ENCODE results near the gene ZC3H18.

ZC3H18 gene

DNA sequence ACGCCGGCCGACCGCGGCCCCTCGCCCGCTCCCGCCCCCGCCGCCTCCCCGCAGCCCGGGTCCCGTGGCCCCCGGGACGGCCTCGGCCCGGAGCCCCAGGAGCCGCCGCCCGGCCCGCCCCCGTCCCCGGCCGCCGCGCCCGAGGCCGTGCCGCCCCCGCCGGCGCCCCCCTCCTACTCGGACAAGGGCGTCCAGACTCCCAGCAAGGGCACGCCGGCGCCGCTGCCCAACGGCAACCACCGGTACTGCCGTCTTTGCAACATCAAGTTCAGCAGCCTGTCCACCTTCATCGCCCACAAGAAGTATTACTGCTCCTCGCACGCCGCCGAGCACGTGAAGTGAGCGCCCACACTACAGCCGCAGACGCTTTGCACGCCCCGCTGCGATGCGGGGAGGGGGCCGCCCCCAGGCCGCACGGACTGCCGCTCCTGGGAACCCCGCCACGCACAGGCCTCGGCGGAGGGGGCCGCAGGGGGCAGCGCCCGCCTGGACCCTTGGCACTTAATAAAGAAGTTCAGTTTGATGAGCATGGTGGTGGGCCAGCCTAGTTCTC is 35.5 kb upstream of the ZC3H18 start:
- Histone ChIP-seq H3K9me3 (no peaks in the 10 kb centered on the region), H3K27me3 (peaks cover 27% of the 10 kb centered on the region), H3K4me3 (ENCODE audit: low read depth in 1 of 2, low read length in 1 of 2) (peak overlapping the region in 1 of 2 experiments; percentile 72), H3K27ac (peak overlapping the region; percentile 85), H3K36me3 (no peaks in the 10 kb centered on the region), H3K4me1 (ENCODE audit: control insufficient read depth in 1 of 2, insufficient read depth in 1 of 2, low read depth in 1 of 2, low read length in 1 of 2) (peaks cover 8 to 9% of the 10 kb centered on the region in 2 experiments)
- TF ChIP-seq, protein P1, sequence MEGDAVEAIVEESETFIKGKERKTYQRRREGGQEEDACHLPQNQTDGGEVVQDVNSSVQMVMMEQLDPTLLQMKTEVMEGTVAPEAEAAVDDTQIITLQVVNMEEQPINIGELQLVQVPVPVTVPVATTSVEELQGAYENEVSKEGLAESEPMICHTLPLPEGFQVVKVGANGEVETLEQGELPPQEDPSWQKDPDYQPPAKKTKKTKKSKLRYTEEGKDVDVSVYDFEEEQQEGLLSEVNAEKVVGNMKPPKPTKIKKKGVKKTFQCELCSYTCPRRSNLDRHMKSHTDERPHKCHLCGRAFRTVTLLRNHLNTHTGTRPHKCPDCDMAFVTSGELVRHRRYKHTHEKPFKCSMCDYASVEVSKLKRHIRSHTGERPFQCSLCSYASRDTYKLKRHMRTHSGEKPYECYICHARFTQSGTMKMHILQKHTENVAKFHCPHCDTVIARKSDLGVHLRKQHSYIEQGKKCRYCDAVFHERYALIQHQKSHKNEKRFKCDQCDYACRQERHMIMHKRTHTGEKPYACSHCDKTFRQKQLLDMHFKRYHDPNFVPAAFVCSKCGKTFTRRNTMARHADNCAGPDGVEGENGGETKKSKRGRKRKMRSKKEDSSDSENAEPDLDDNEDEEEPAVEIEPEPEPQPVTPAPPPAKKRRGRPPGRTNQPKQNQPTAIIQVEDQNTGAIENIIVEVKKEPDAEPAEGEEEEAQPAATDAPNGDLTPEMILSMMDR (IDR thresholded peaks at IDR 0.05) = no peak

DNA sequence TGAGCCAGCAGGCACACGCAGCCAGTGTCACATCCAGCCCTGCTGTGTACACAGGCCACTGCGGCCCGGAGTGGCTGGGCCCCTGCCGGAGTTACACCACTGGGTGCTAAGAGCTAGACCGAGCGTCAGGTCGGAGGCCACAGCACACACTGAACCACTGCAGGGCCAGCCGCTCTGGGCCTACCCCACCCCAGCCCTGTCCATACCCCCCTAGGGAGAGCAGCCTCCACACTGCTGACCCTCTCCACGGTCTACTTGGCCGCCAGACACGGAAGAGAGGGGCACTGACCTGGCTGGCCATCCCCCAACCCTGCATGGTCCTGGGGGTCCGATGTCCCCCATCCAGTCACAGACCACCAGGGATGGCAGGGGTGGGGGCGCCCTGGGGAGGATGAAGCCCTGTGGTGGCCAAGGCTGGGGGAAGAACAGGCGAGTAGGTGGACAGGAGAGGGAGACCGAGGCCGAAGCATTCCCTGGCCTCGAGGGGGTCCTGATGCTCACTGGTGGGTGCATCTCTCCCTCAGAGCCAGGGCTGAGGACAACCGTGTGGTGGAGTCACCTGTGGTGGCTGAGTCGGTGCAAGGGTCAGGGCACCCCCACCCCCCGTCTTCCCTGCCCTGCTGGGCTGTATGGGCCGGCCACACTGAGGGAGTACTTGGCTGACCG is 34.9 kb upstream of the ZC3H18 start:
- peak overlapping the region in 1 of 2 experiments; percentile 50 for H3K4me3 ChIP-seq (ENCODE audit: low read depth in 1 of 2, low read length in 1 of 2)
- TF ChIP-seq, protein P1 (IDR thresholded peaks at IDR 0.05) = no peak
- no peaks in the 10 kb centered on the region for H3K36me3 ChIP-seq
- no peak overlapping the region for H3K27ac ChIP-seq
- peaks cover 33% of the 10 kb centered on the region for H3K27me3 ChIP-seq
- H3K4me1 ChIP-seq (ENCODE audit: control insufficient read depth in 1 of 2, insufficient read depth in 1 of 2, low read depth in 1 of 2, low read length in 1 of 2) = peaks cover 8 to 9% of the 10 kb centered on the region in 2 experiments
- no peaks in the 10 kb centered on the region for H3K9me3 ChIP-seq

DNA sequence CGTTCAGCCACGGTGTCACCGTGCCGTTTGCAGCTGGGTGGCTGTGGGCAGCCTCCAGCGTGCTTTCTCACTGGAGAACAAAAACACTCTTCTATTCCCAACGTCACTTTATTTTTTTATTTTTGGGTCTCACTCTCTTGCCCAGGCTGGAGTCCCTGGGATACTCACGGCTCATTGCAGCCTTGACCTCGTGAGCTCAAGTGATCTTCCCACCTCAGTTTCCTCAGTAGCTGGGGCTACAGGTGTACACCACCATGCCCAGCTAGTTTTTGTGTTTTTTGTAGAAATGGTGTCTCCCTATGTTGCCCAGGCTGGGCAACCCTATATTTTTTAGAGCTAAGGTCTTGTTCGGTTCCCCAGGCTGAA is 34.4 kb upstream of the ZC3H18 start:
- Histone ChIP-seq H3K4me1 (ENCODE audit: control insufficient read depth in 1 of 2, insufficient read depth in 1 of 2, low read depth in 1 of 2, low read length in 1 of 2) (peaks cover 8 to 9% of the 10 kb centered on the region in 2 experiments), H3K27ac (no peak overlapping the region), H3K4me3 (ENCODE audit: low read depth in 1 of 2, low read length in 1 of 2) (no peak overlapping the region), H3K9me3 (no peaks in the 10 kb centered on the region), H3K36me3 (no peaks in the 10 kb centered on the region), H3K27me3 (peaks cover 38% of the 10 kb centered on the region)
- TF ChIP-seq, protein P1 (IDR thresholded peaks at IDR 0.05) = no peak

DNA sequence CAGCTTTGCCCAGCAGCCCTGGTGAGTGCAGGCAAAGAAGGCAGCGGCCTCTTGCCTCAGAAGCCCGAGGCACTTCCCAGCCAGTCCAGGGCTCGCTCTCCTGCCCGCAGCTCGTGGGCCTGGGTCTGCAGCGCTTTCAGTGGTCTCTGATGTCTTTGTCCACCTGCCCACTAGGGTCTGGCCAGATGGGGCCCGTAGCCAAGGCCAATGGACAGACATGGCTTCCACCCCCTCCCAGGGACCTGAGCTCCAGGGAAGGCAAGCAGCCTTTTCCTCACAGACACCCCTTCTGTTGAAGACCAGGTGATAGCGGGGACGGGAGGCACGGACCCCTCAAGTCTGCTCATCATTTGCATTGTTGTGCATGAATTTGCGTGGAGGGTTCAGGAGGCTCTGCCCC is 33.7 kb upstream of the ZC3H18 start:
- TF ChIP-seq, protein P1 (IDR thresholded peaks at IDR 0.05) = no peak
- Histone ChIP-seq H3K36me3 (no peaks in the 10 kb centered on the region), H3K9me3 (no peaks in the 10 kb centered on the region), H3K4me3 (ENCODE audit: low read depth in 1 of 2, low read length in 1 of 2) (no peak overlapping the region), H3K4me1 (ENCODE audit: control insufficient read depth in 1 of 2, insufficient read depth in 1 of 2, low read depth in 1 of 2, low read length in 1 of 2) (peaks cover 8 to 9% of the 10 kb centered on the region in 2 experiments), H3K27ac (no peak overlapping the region), H3K27me3 (peaks cover 45% of the 10 kb centered on the region)

DNA sequence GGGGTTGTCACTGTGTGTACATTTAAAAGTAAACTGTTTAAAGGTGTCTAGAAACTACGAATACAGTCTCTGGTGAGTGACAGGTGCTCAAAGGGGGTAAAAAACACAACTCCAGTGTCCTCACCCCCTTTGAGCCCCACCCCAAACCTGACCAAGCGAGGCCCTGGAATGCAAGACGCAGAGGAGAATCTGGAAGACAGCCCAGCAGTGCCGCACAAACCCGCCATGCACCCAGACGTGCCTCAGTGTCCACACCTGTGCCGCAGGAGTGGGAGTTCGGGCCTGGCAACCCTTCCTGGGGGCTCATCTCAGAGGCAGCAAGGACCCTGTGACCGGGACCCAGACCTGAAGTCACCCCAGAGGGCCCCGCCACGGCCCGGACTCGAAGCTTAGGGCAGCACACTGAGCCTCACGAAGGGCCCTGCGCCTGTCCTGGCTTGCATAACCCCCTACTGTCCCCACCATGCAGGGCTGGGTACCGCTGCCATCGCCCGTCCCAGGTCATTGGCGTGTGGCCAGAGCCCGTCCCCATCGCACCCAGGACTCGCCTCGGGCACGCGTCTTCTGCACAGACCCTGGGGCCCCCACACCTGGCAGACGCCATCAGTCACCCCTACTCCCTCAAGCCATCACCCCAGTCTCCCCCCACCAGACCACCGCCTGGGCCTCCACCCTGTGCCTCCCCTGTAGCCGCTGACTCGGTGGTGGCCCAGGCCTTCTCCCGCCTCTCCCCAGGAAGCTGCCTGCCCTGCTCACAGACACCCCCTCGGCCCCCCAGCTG is 33.0 kb upstream of the ZC3H18 start:
- TF ChIP-seq, protein P1 (IDR thresholded peaks at IDR 0.05) = no peak
- H3K4me3 ChIP-seq (ENCODE audit: low read depth in 1 of 2, low read length in 1 of 2) = no peak overlapping the region
- peaks cover 51% of the 10 kb centered on the region for H3K27me3 ChIP-seq
- no peak overlapping the region for H3K27ac ChIP-seq
- no peaks in the 10 kb centered on the region for H3K36me3 ChIP-seq
- H3K9me3 ChIP-seq = no peaks in the 10 kb centered on the region
- peaks cover 8 to 9% of the 10 kb centered on the region in 2 experiments for H3K4me1 ChIP-seq (ENCODE audit: control insufficient read depth in 1 of 2, insufficient read depth in 1 of 2, low read depth in 1 of 2, low read length in 1 of 2)
